HG02588 (cell line): ENCODE data around the gene CTBP1.

Experiments
- ATAC-seq: cut with Tn5 transposase; IDR thresholded peaks from one replicate; pipeline ENCODE4 v1.9.1; 2021; ENCODE audit warnings: mild to moderate bottlenecking, moderate library complexity; ENCODE audit not compliant: unreplicated experiment

CTBP1 gene

GRCh38 chr4:1164444-1164843 lies 84.5 kb downstream of the CTBP1 start:
- ATAC-seq, result no peak

- no peak for ATAC-seq
Observed at GRCh38 chr4:1164040-1164439, 84.9 kb downstream of the CTBP1 start.
